Parathyroid adenoma (tissue), 2 donors: ENCODE data around the gene SLC16A12.

ENCODE experiments used
- H2AFZ ChIP-seq: fragments of 300-600 bp; sonication (generic); one replicate; pipeline ENCODE4 v1.7.0; 2017; ENCODE audit warnings: antibody characterized with exemption, mild to moderate bottlenecking
- H3K27ac ChIP-seq: fragments of 300-600 bp; sonication (generic); one replicate; pipeline ENCODE4 v1.7.0; 2017
- H3K27me3 ChIP-seq: fragments of 300-600 bp; sonication (generic); one replicate; pipeline ENCODE4 v1.7.0; 2017; ENCODE audit warnings: low read length; ENCODE audit not compliant: control insufficient read depth, insufficient read depth
- H3K36me3 ChIP-seq: fragments of 300-600 bp; sonication (generic); one replicate; pipeline ENCODE4 v1.7.0; 2017; ENCODE audit warnings: low read length; ENCODE audit not compliant: control insufficient read depth, insufficient read depth
- H3K4me1 ChIP-seq: fragments of 300-600 bp; sonication (generic); one replicate; pipeline ENCODE4 v1.7.0; 2017; ENCODE audit warnings: control low read depth
- H3K4me2 ChIP-seq: fragments of 300-600 bp; sonication (generic); one replicate; pipeline ENCODE4 v1.7.0; 2017; ENCODE audit warnings: low read length
- H3K4me3 ChIP-seq: fragments of 300-600 bp; sonication (generic); one replicate; pipeline ENCODE4 v1.7.0; 2017; ENCODE audit warnings: low read depth, low read length
- H3K79me2 ChIP-seq: fragments of 300-600 bp; sonication (generic); one replicate; pipeline ENCODE4 v1.7.0; 2017; ENCODE audit warnings: control low read depth
- H3K9ac ChIP-seq: fragments of 300-600 bp; sonication (generic); one replicate; pipeline ENCODE4 v1.7.0; 2017; ENCODE audit warnings: mild to moderate bottlenecking
- H3K9me3 ChIP-seq: fragments of 300-600 bp; sonication (generic); one replicate; pipeline ENCODE4 v1.7.0; 2017; ENCODE audit warnings: low read length; ENCODE audit not compliant: control insufficient read depth
- CTCF ChIP-seq: fragments of 300-600 bp; sonication (generic); IDR thresholded peaks from one replicate; pipeline ENCODE4 v1.7.0; 2017; ENCODE audit warnings: antibody characterized with exemption, mild to moderate bottlenecking
- donor health status: primary hyperparathyroidism.

Gene SLC16A12

GRCh38 chr10:89543841-89544240, 8.4 kb upstream of the SLC16A12 start:
- no peak for TF ChIP-seq CTCF
- Histone ChIP-seq H3K4me1 (no peaks in the 10 kb centered on the region), H3K9ac (no peak overlapping the region), H3K36me3 (no peaks in the 10 kb centered on the region), H3K27ac (no peak overlapping the region), H3K27me3 (no peaks in the 10 kb centered on the region), H3K4me3 (no peak overlapping the region), H3K4me2 (no peak overlapping the region), H3K79me2 (no peaks in the 10 kb centered on the region), H3K9me3 (no peaks in the 10 kb centered on the region), H2AFZ (no peak overlapping the region)

- no peak overlapping the region for H2AFZ ChIP-seq
- no peak for TF ChIP-seq CTCF
- H3K4me2 ChIP-seq: no peak overlapping the region
Observed at GRCh38 chr10:89540420-89540949, 5.1 kb upstream of the SLC16A12 start.

GRCh38 chr10:89537364-89537763, 2.0 kb upstream of the SLC16A12 start:
- no peak overlapping the region for H3K9ac ChIP-seq
- H3K27ac ChIP-seq: no peak overlapping the region
- no peaks in the 10 kb centered on the region for H3K79me2 ChIP-seq
- no peaks in the 10 kb centered on the region for H3K4me1 ChIP-seq
- H3K36me3 ChIP-seq: no peaks in the 10 kb centered on the region
- TF ChIP-seq CTCF: no peak
- no peak overlapping the region for H3K4me3 ChIP-seq
- no peak overlapping the region for H2AFZ ChIP-seq
- no peaks in the 10 kb centered on the region for H3K9me3 ChIP-seq
- H3K4me2 ChIP-seq: no peak overlapping the region
- H3K27me3 ChIP-seq: no peaks in the 10 kb centered on the region

More at GRCh38 chr10:89540420-89540949, 5.1 kb upstream of the SLC16A12 start:
- no peaks in the 10 kb centered on the region for H3K4me1 ChIP-seq
- H3K9me3 ChIP-seq: no peaks in the 10 kb centered on the region
- no peak overlapping the region for H3K27ac ChIP-seq
- no peaks in the 10 kb centered on the region for H3K79me2 ChIP-seq
- H3K27me3 ChIP-seq: no peaks in the 10 kb centered on the region
- H3K4me3 ChIP-seq: no peak overlapping the region
- no peak overlapping the region for H3K9ac ChIP-seq
- H3K36me3 ChIP-seq: no peaks in the 10 kb centered on the region

- Histone ChIP-seq H2AFZ (peak overlapping the region; percentile 50), H3K4me1 (no peaks in the 10 kb centered on the region), H3K79me2 (no peaks in the 10 kb centered on the region), H3K27ac (no peak overlapping the region), H3K4me2 (peak overlapping the region; percentile 26), H3K36me3 (no peaks in the 10 kb centered on the region), H3K9me3 (no peaks in the 10 kb centered on the region), H3K9ac (no peak overlapping the region), H3K27me3 (no peaks in the 10 kb centered on the region), H3K4me3 (no peak overlapping the region)
- TF ChIP-seq CTCF: no peak
Observed at GRCh38 chr10:89536013-89536354, 590 bp upstream of the SLC16A12 start.

- Histone ChIP-seq H2AFZ (no peak overlapping the region), H3K27me3 (no peaks in the 10 kb centered on the region), H3K9ac (no peak overlapping the region)
Observed at GRCh38 chr10:89534826-89535166, 598 bp downstream of the SLC16A12 start.

More at GRCh38 chr10:89534826-89535166, 598 bp downstream of the SLC16A12 start:
- no peaks in the 10 kb centered on the region for H3K79me2 ChIP-seq
- H3K4me1 ChIP-seq: no peaks in the 10 kb centered on the region
- H3K36me3 ChIP-seq: no peaks in the 10 kb centered on the region
- no peak overlapping the region for H3K27ac ChIP-seq
- no peak for TF ChIP-seq CTCF
- H3K4me3 ChIP-seq: no peak overlapping the region
- H3K9me3 ChIP-seq: no peaks in the 10 kb centered on the region
- peak overlapping the region; percentile 11 for H3K4me2 ChIP-seq
